ENCODE results near the gene MARK4.
"Not testable (repeated sequence)": the region's sequence is repeated elsewhere in the genome, so short reads cannot be mapped to it uniquely, and the experiment has no call there.

The MARK4 gene

GRCh38 chr19:45250832-45251451, at the start of gene MARK4:
Gene MARK4 (plus strand): TSS chr19:45251271. CDS start chr19:45251589, 318 bp downstream.
- peak; percentile 25 for DNase-seq (ENCODE audit: low read depth)

DNA sequence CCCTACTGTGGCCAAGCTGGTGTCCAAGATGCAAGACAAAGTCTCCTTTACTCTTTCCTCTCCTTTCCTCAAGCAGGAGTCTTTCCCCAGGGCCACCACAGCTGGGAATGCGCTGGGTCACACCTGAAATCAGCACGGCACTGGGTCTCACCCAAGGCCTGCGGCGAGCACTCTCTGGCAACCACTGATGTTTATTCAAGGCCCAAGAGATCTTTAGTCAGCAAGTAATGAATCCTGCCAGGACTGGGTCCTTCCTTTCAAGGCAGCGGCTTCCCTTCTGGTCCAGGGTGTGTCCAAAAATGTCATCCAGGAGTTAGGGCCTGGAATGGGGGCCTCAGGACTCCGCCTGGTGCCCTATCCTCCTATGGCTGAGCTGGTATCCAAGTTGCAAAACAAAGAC, 48.4 kb upstream of the MARK4 start:
- DNase-seq (ENCODE audit: low read depth), result no peak

GRCh38 chr19:45205810-45206209, 45.3 kb upstream of the MARK4 start:
- DNase-seq (ENCODE audit: low read depth), result no peak

DNA sequence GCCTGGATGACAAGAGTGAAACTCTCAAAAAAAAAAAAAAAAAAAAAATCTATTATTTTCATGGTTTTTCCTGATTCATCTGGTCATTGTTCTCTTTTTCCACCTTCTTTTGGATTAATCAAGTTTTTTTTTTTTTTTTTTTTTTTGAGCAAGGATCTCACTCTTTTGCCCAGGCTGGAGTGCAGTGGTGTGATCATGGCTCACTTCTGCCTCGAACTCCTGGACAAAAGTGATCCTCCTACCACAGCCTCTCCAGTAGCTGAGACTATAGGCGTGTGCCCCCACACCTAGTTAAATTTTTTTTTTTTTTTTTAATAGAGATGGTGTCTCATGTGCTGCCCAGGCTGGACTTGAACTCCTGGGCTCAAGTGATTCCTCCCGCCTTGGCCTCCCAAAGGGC, 44.7 kb upstream of the MARK4 start:
- no peak for DNase-seq (ENCODE audit: low read depth)

- no peak for DNase-seq (ENCODE audit: low read depth)
Measured at GRCh38 chr19:45211751-45212381, 39.2 kb upstream of the MARK4 start.

DNA sequence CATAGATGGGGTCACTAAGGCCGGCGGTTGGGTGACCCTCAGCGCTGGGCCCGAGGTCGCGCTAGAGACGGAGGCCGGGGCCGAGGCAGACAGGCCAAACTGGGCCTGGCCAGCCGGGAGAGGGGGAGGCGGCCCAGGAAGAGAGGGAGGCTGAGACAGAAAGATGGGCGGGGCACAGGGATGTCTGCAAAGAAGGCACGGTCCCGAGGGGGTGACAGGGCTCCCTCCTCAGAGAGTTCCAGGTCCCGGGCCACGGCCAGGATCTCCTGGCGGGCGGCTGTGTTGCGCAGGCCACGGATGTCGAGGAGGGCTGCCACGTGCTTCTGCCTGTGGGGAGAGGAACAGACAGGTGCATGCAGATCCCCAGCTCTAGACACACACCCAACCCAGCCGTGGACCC, 38.0 kb upstream of the MARK4 start:
- DNase-seq (ENCODE audit: low read depth), result no peak

GRCh38 chr19:45215391-45216191, 35.5 kb upstream of the MARK4 start:
- DNase-seq (ENCODE audit: low read depth), result no peak

DNA sequence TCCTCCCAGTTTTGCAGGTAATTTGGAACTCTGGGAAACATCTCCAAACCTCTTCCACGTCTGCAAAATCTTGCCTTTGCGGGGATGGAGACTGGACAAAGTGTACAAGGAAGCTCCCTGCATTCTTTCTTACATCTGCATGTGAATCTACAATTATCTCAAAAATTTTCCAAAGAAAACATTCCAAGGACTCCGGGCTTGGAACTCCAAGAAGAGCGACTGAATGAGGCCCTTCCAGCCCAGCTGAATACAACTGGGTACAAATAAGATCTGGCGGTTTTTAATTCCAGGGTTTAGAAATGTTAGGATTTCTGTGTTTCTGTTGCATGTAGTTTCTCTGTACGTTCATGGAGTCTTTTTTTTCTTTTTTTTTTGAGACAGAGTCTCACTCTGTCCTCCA, 34.4 kb upstream of the MARK4 start:
- DNase-seq (ENCODE audit: low read depth), result no peak

- DNase-seq (ENCODE audit: low read depth), result no peak
Measured at GRCh38 chr19:45217193-45217956, 33.7 kb upstream of the MARK4 start.

DNA sequence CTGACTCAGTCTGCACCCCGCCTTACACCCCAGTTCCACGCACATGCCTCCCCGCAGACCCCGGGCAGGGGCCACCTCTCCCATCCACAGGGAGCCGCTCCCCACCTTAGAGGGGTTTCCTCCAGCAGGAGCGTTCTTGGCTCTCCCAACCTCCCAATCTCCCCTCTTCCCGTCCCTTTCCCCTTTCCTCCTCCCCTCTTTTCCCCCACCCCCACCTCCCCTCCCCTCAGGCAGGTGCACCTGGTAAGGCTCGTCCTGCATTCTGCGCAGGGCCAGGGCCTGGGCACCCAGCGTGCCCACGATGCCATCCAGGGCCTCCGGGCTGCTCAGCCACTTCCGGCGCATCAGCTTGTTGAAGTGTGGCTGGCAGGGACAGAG, 33.1 kb upstream of the MARK4 start:
- DNase-seq (ENCODE audit: low read depth), result no peak

- no peak for DNase-seq (ENCODE audit: low read depth)
Measured at GRCh38 chr19:45218426-45218825, 32.6 kb upstream of the MARK4 start.

- DNase-seq (ENCODE audit: low read depth), result no peak
Measured at GRCh38 chr19:45218911-45219743, 31.9 kb upstream of the MARK4 start.

DNA sequence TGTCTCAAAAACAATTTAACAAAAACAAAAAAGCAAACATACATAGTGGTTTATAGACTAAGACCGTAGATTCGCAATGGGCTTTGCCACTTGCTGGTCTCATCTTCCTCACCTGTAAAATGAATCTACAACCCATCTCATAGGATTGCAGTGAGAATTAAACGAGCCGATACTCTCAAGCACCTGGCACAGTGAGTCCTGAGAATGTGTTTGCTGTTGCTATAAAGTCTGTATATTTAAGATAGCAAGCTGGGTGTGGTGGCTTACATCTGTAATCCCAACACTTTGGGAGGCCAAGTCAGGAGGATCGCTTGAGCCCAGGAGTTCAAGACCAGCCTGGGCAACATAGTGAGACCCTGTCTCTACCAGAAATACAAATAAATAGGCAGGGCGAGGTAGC, 28.3 kb upstream of the MARK4 start:
- no peak for DNase-seq (ENCODE audit: low read depth)

DNA sequence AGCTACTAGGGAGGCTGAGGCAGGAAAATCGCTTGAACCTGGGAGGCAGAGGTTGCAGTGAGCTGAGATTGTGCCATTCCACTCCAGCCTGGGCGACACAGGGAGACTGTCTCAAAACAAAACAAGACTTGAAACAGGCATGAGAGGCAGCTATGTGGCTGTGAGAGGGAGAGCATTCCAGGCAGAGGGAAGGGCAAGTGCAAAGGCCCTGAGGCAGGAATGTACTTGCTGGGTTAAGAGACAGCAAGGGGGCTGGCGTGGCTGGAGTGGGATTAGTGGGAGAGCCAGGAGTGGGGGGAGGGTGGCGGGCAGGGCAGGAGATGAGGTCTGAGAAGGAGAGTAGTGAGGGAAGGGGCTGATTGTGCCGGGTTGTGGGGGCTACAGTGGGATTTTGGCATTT, 27.2 kb upstream of the MARK4 start:
- no peak for DNase-seq (ENCODE audit: low read depth)

GRCh38 chr19:45224645-45225044, 26.4 kb upstream of the MARK4 start:
- no peak for DNase-seq (ENCODE audit: low read depth)

DNA sequence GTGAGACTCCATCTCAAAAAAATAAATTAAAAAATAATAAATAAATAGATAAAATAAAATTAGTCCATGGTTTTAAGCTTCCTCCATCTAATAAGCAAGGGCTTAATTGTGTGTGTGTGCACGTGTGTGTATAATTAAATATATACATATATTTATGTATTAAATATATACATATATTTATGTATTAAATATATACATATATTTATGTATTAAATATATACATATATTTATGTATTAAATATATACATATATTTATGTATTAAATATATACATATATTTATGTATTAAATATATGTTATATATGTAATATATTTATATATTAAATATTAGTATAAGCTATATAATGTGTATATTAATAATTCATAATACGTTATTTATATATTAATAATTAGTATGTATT, 22.0 kb upstream of the MARK4 start:
- not testable (repeated sequence) for DNase-seq (ENCODE audit: low read depth)

- DNase-seq (ENCODE audit: low read depth), result no peak
Measured at GRCh38 chr19:45231891-45232290, 19.2 kb upstream of the MARK4 start.

GRCh38 chr19:45234089-45234869, 16.8 kb upstream of the MARK4 start:
- DNase-seq (ENCODE audit: low read depth), result no peak

GRCh38 chr19:45235485-45235884, 15.6 kb upstream of the MARK4 start:
- DNase-seq (ENCODE audit: low read depth), result no peak

DNA sequence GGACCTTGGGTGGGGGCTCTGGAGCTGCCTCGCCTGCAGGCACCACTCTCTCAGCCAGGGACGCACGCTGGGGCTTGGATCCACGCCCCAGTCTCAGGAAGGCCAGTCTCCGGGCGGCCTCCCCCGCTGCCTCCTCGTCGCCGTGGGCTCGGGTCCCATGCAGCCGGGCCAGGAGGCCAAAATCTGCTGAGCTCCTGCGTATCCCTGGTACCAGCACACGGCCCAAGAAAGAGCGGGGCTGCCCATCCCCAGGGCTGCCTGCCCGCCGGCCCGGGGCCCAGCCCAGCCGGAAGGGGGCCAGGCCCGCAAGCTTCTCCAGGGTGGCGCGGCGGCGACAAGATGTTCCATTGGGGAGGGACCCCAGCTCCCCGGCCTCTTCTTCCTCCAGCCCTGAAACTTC, 12.5 kb upstream of the MARK4 start:
- DNase-seq (ENCODE audit: low read depth), result no peak
